ENCODE measurements around the gene PKN3.
A peak's percentile ranks its signal among the peaks of the same experiment; 100 is the strongest.

DNA sequence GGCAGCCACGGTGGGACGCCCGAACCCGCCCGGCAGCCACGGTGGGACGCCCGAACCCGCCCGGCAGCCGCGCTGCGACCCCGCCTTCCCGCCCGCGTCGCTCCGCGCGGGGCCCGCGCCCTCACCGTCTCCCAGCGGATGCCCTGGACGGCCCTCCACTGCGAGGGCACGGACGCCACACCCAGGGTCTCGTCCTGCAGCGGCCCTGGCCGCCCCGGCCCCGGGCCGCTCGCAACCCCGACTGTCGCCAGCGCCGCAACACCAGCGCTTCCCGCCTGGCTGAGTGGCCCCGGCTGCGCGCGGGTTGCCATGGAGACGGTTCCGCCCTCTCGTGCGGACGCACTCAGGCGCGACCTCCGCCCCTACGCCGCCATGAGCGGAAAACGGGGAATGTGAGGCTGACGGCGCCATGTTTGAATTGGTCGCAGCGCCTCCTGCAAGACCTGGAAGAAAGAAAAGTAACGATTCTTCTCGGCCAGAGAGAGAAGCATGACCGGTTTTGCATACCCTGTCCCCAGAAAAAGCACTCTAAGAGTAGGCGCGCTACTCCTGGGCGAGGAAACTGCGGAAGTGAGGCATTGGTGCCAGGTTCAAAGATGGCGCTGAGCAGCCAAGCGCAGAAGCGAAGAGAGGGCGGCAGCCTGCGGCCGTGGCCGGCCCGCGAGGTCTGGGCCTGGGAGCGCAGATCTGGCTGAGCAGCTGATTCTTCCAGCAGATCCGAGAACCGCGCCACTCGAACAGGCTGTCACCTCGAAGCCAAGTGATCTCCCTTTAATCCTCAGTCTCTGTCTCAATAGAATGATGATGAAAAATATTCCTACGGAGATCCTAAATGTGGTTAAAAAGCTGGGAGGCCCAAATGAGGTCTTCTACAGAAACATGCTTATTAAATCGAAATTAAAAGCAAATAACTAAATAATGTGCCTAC lies 45.6 kb upstream of the PKN3 start, which contains the start of gene DYNC2I2:
- TF ChIP-seq CTCF (IDR thresholded peaks at IDR 0.05) (no peak), EP300 (IDR thresholded peaks at IDR 0.05) (no peak), POLR2A (IDR thresholded peaks at IDR 0.05) (peak in 1 of 2 donors; percentile 18), POLR2AphosphoS5 (IDR thresholded peaks at IDR 0.05) (peak in 2 of 3 donors; percentile 80 to 93)
